ENCODE measurements around the gene CNGA3.

- no peak for TF ChIP-seq CTCF (IDR thresholded peaks at IDR 0.05)
- no peak for TF ChIP-seq POLR2A (IDR thresholded peaks at IDR 0.05)
Observed at GRCh38 chr2:98403878-98404277, 57.6 kb downstream of the CNGA3 start.
